H9 (cell line): Measurements from ENCODE around the gene RNF213. TPM values are rescaled to one million over a fixed set of nuclear protein-coding genes. Genes with fewer than 3 reads are reported as not detected.
A peak's percentile ranks its signal among the peaks of the same experiment; 100 is the strongest.

Experiments used
- DNase-seq: peaks from one replicate; pipeline ENCODE4 v3.0.0-alpha.2; 2017
- H2AFZ ChIP-seq: one replicate; pipeline ENCODE4 v1.6.1; 2013; ENCODE audit warnings: mild to moderate bottlenecking, low read length, control low read depth, moderate library complexity
- H2AK5ac ChIP-seq: 2 replicates; pipeline ENCODE4 v1.6.1; 2013; ENCODE audit warnings: low read length, control low read depth, mixed read lengths; ENCODE audit not compliant: insufficient read length
- H2BK120ac ChIP-seq: one replicate; pipeline ENCODE4 v1.6.1; 2013; ENCODE audit warnings: low read depth, mild to moderate bottlenecking, low read length, control low read depth, inconsistent platforms; ENCODE audit not compliant: poor library complexity, severe bottlenecking
- H2BK12ac ChIP-seq: 2 replicates; pipeline ENCODE4 v1.6.1; 2013; ENCODE audit warnings: low read length, control low read depth, mixed read lengths, low read depth; ENCODE audit not compliant: insufficient read length
- H2BK15ac ChIP-seq: 2 replicates; pipeline ENCODE4 v1.6.1; 2013; ENCODE audit warnings: low read depth, low read length, control low read depth
- H2BK20ac ChIP-seq: one replicate; pipeline ENCODE4 v1.6.1; 2013; ENCODE audit warnings: low read depth, mild to moderate bottlenecking, low read length, control low read depth, inconsistent platforms; ENCODE audit not compliant: poor library complexity, severe bottlenecking
- H2BK5ac ChIP-seq: 2 replicates; pipeline ENCODE4 v1.6.1; 2013; ENCODE audit warnings: low read length, control low read depth, mixed read lengths; ENCODE audit not compliant: insufficient read length
- H3K14ac ChIP-seq: 2 replicates; pipeline ENCODE4 v1.6.1; 2013; ENCODE audit warnings: low read length, control low read depth; ENCODE audit not compliant: insufficient read depth
- H3K18ac ChIP-seq: 2 replicates; pipeline ENCODE4 v1.6.1; 2013; ENCODE audit warnings: low read depth, mild to moderate bottlenecking, mixed read lengths, low read length, control low read depth; ENCODE audit not compliant: insufficient read length
- H3K23ac ChIP-seq: 2 replicates; pipeline ENCODE4 v1.6.1; 2013; ENCODE audit warnings: low read length, control low read depth, mixed read lengths, low read depth; ENCODE audit not compliant: insufficient read length
- H3K23me2 ChIP-seq: 2 replicates; pipeline ENCODE4 v1.6.1; 2013; ENCODE audit warnings: low read depth, mild to moderate bottlenecking, mixed read lengths, low read length, control low read depth; ENCODE audit not compliant: insufficient read length, poor library complexity, severe bottlenecking
- H3K27ac ChIP-seq: 2 replicates; pipeline ENCODE4 v1.5.1; 2013; ENCODE audit warnings: low read length, control low read depth, mixed read lengths, low read depth; ENCODE audit not compliant: insufficient read length
- H3K27me3 ChIP-seq: 2 replicates; pipeline ENCODE4 v1.6.1; 2013; ENCODE audit warnings: low read length, control low read depth, inconsistent platforms; ENCODE audit not compliant: insufficient read depth
- H3K4ac ChIP-seq: 2 replicates; pipeline ENCODE4 v1.6.1; 2013; ENCODE audit warnings: low read depth, mild to moderate bottlenecking, control low read depth, inconsistent platforms, low read length, moderate library complexity
- H3K4me1 ChIP-seq: 2 replicates; pipeline ENCODE4 v1.6.1; 2013; ENCODE audit warnings: low read length, control low read depth, inconsistent platforms; ENCODE audit not compliant: insufficient read depth
- H3K4me2 ChIP-seq: 2 replicates; pipeline ENCODE4 v1.6.1; 2013; ENCODE audit warnings: low read length, control low read depth, mixed read lengths; ENCODE audit not compliant: insufficient read length, insufficient read depth
- H3K56ac ChIP-seq: 2 replicates; pipeline ENCODE4 v1.6.1; 2013; ENCODE audit warnings: low read depth, mild to moderate bottlenecking, mixed read lengths, low read length, control low read depth; ENCODE audit not compliant: insufficient read length
- H3K79me1 ChIP-seq: 2 replicates; pipeline ENCODE4 v1.6.1; 2013; ENCODE audit warnings: low read depth, mild to moderate bottlenecking, moderate library complexity, low read length, control low read depth, inconsistent platforms; ENCODE audit not compliant: insufficient read depth, poor library complexity, severe bottlenecking
- H3K79me2 ChIP-seq: 2 replicates; pipeline ENCODE4 v1.6.1; 2013; ENCODE audit warnings: low read length, control low read depth, inconsistent platforms; ENCODE audit not compliant: insufficient read depth
- H3K9ac ChIP-seq: 2 replicates; pipeline ENCODE4 v1.6.1; 2013; ENCODE audit warnings: low read length, control low read depth, mixed read lengths; ENCODE audit not compliant: insufficient read length; ENCODE audit errors: extremely low read depth
- H3K9me3 ChIP-seq: one replicate; pipeline ENCODE4 v1.6.1; 2013; ENCODE audit warnings: low read depth, low read length, inconsistent platforms; ENCODE audit not compliant: control insufficient read depth
- H3T11ph ChIP-seq: one replicate; pipeline ENCODE4 v1.6.1; 2013; ENCODE audit warnings: mild to moderate bottlenecking, low read length, control low read depth, inconsistent platforms
- H4K20me1 ChIP-seq: one replicate; pipeline ENCODE4 v1.6.1; 2013; ENCODE audit not compliant: control insufficient read depth, insufficient read length, insufficient read depth
- H4K5ac ChIP-seq: 2 replicates; pipeline ENCODE4 v1.6.1; 2013; ENCODE audit warnings: low read depth, mild to moderate bottlenecking, mixed read lengths, low read length, control low read depth; ENCODE audit not compliant: insufficient read length
- H4K8ac ChIP-seq: replicated peaks from 2 replicates; pipeline ENCODE4 v1.6.1; 2013; ENCODE audit warnings: low read length, control low read depth, mixed read lengths, low read depth; ENCODE audit not compliant: insufficient read length
- H4K91ac ChIP-seq: 2 replicates; pipeline ENCODE4 v1.6.1; 2013; ENCODE audit warnings: low read depth, mild to moderate bottlenecking, moderate library complexity, mixed read lengths, low read length, control low read depth; ENCODE audit not compliant: insufficient read length
- H3K27ac Mint-ChIP-seq, 3 experiments: 2 replicates in 2 of 3; 3 replicates in 1 of 3; pipeline ENCODE4 v1.8.0; 2020 to 2021; ENCODE audit warnings: mixed read lengths in 3 of 3, mild to moderate bottlenecking in 1 of 3, moderate library complexity in 1 of 3
- H3K27me3 Mint-ChIP-seq: 2 replicates; pipeline ENCODE4 v1.8.0; 2021; ENCODE audit warnings: low read depth, mild to moderate bottlenecking, moderate library complexity, mixed read lengths
- H3K36me3 Mint-ChIP-seq, 3 experiments: 2 replicates in 2 of 3; 3 replicates in 1 of 3; pipeline ENCODE4 v1.8.0; 2020 to 2021; ENCODE audit warnings: low read depth in 3 of 3, mixed read lengths in 3 of 3; ENCODE audit not compliant: insufficient read depth in 1 of 3
- H3K4me1 Mint-ChIP-seq, 2 experiments: 2 replicates each; pipeline ENCODE4 v1.8.0; 2020; ENCODE audit warnings: mixed read lengths in 2 of 2
- H3K4me3 Mint-ChIP-seq, 2 experiments: 2 replicates in 1 of 2; 3 replicates in 1 of 2; pipeline ENCODE4 v1.8.0; 2020 to 2021; ENCODE audit warnings: mild to moderate bottlenecking in 2 of 2, mixed read lengths in 2 of 2, moderate library complexity in 1 of 2
- H3K9me3 Mint-ChIP-seq, 2 experiments: 2 replicates in 1 of 2; 3 replicates in 1 of 2; pipeline ENCODE4 v1.8.0; 2020; ENCODE audit warnings: mild to moderate bottlenecking in 2 of 2, mixed read lengths in 2 of 2, moderate library complexity in 1 of 2
- CTCF ChIP-seq: fragments of 200-600 bp; sonication (generic); conservative IDR thresholded peaks from 3 replicates; pipeline ENCODE4 v1.8.0; 2021; ENCODE audit warnings: antibody characterized with exemption, mild to moderate bottlenecking
- WGBS: extraction: QIAGEN DNeasy Blood & Tissue Kit; methylation state at CpG from one replicate; pipeline ENCODE4 v1.1.7; 2013; ENCODE audit warnings: missing lambda C conversion rate, low lambda C conversion rate, mixed read lengths; ENCODE audit not compliant: insufficient read length; ENCODE audit errors: extremely low coverage; 5-methylcytosine and 5-hydroxymethylcytosine counted together
- total RNA-seq: library from RNA; stranded (reverse); gene quantifications from 2 replicates; pipeline ENCODE4 v1.2.1, GENCODE V29; 2021

Gene RNF213
- total RNA-seq, 1 experiment from 2014 or later, result 34.3 TPM

GRCh38 chr17:80388175-80388574, 127.5 kb downstream of the RNF213 start:
- no peak overlapping the region for H3K27ac ChIP-seq
- no CpG with 5 or more reads among the region's 15 CpGs for WGBS
- H3K23ac ChIP-seq, result no peak overlapping the region
- no peak for DNase-seq
- H3K9ac ChIP-seq, result no peak overlapping the region
- H2AFZ ChIP-seq, result no peak overlapping the region
- peak; percentile 46; the same call in 2 of the 3 replicates for TF ChIP-seq CTCF
- H3K4me2 ChIP-seq, result no peak overlapping the region
- Mint-ChIP-seq H3K27me3 (no peaks in the 10 kb centered on the region), H3K27ac (no peak overlapping the region; a peak in 1 of 7 replicates), H3K36me3 (peaks cover 11 to 66% (median 63%) of the 10 kb centered on the region in 3 experiments; a peak in 6 of 7 replicates), H3K4me1 (peaks cover 0 to 4% of the 10 kb centered on the region in 2 experiments; a peak in 1 of 4 replicates), H3K9me3 (no peaks in the 10 kb centered on the region), H3K4me3 (no peak overlapping the region)
- no peak overlapping the region for H4K5ac ChIP-seq
- H2BK120ac ChIP-seq, result no peak overlapping the region
- H3K56ac ChIP-seq, result no peak overlapping the region
- H2BK15ac ChIP-seq, result no peak overlapping the region
- no peaks in the 10 kb centered on the region for H3K27me3 ChIP-seq
- H2BK12ac ChIP-seq, result no peak overlapping the region
- no peaks in the 10 kb centered on the region for H3K79me1 ChIP-seq
- H3K14ac ChIP-seq, result no peak overlapping the region
- no peak overlapping the region for H3K4ac ChIP-seq
- H3K79me2 ChIP-seq, result no peaks in the 10 kb centered on the region
- no peaks in the 10 kb centered on the region for H3K9me3 ChIP-seq
- H3K23me2 ChIP-seq, result no peaks in the 10 kb centered on the region
- H2AK5ac ChIP-seq, result no peak overlapping the region
- H2BK5ac ChIP-seq, result no peak overlapping the region
- H4K20me1 ChIP-seq, result no peaks in the 10 kb centered on the region
- H3T11ph ChIP-seq, result no peak overlapping the region
- H2BK20ac ChIP-seq, result no peak overlapping the region
- H4K91ac ChIP-seq, result no peak overlapping the region
- H3K4me1 ChIP-seq, result no peaks in the 10 kb centered on the region
- no peak overlapping the region for H3K18ac ChIP-seq
- no peak overlapping the region for H4K8ac ChIP-seq
